SK-N-MC (cell line): ENCODE measurements around the gene PLA2G10.
"Not testable (repeated sequence)": the region's sequence is repeated elsewhere in the genome, so short reads cannot be mapped to it uniquely, and the experiment has no call there.

Experiments used
- DNase-seq: peaks from one replicate; pipeline ENCODE4 v3.0.0-alpha.2; 2011; ENCODE audit warnings: low read depth, low spot score
- H3K27ac ChIP-seq: fragments of 200-600 bp; sonication (generic); 2 replicates; pipeline ENCODE4 v1.5.1; 2016; ENCODE audit warnings: mixed run types
- H3K36me3 ChIP-seq: fragments of 200-600 bp; sonication (generic); 2 replicates; pipeline ENCODE4 v1.6.1; 2017; ENCODE audit warnings: antibody characterized with exemption, low read length, mixed read lengths; ENCODE audit not compliant: insufficient read depth
- H3K4me3 ChIP-seq: fragments of 200-600 bp; sonication (generic); 2 replicates; pipeline ENCODE4 v1.5.1; 2016
- H3K9ac ChIP-seq: fragments of 200-600 bp; sonication (generic); 2 replicates; pipeline ENCODE4 v1.8.0; 2017; ENCODE audit warnings: mixed run types, mixed read lengths; ENCODE audit not compliant: insufficient read length
- H3K9me3 ChIP-seq: fragments of 200-600 bp; sonication (generic); 2 replicates; pipeline ENCODE4 v1.6.1; 2017; ENCODE audit warnings: low read depth, mild to moderate bottlenecking, antibody characterized with exemption, low read length, moderate library complexity, mixed read lengths

Gene PLA2G10

DNA sequence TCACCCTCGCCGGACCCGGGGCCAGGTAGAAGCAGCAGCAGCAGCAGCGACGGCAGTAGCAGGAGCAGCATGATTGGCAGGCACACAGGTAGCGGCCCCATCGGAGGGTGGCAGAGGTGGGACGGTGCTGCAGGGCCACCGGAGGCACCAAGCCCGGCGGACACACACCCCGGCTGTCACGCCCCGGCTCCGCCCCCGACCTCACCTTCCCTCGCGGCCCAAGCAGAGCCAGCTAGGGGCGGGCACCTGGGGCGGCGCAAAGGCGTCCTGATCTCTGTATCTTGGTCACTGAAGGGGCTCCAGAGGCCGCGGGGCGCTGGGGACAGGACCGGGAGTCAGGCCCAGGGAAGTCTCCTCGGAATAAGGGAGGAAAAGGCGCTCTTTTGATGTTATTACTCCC, at the start of gene PLA2G10:
Gene PLA2G10, minus strand, starts transcription at position 180 of the 400 bp plus-strand sequence. Its CDS starts 79 bp downstream, at position 101.
- H3K9me3 ChIP-seq, H3K36me3 ChIP-seq, H3K4me3 ChIP-seq, DNase-seq, H3K27ac ChIP-seq, H3K9ac ChIP-seq: not testable (repeated sequence)

GRCh38 chr16:14742273-14743128, 48.4 kb upstream of the PLA2G10 start, which contains the start of gene NPIPA2:
Gene NPIPA2 (plus strand): TSS chr16:14742533. CDS start chr16:14748066, 5,533 bp downstream.
- H3K4me3 ChIP-seq, H3K27ac ChIP-seq, H3K36me3 ChIP-seq, H3K9me3 ChIP-seq, DNase-seq, H3K9ac ChIP-seq: not testable (repeated sequence)

DNA sequence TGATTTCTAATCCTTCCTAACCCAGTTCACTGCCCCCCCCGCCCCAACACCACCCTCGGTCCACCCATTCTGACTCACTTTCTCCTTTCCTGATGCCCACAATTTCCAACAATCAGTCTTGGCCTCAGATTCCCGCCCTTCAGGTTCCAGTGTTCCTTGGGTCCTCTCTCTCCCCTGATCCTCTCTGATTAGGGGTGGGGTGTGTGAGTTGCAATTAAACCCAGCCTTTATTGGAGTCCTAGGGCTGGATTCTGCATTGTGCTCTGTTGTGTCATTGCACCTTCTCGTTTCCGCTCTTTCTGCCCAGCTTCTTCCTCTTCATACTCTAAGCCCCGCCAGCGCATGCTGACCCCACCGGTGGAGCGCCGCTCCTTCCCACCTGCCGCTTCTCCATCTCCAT, 47.7 kb upstream of the PLA2G10 start:
- not testable (repeated sequence) for H3K9ac ChIP-seq, DNase-seq, H3K36me3 ChIP-seq, H3K9me3 ChIP-seq, H3K4me3 ChIP-seq, H3K27ac ChIP-seq

DNA sequence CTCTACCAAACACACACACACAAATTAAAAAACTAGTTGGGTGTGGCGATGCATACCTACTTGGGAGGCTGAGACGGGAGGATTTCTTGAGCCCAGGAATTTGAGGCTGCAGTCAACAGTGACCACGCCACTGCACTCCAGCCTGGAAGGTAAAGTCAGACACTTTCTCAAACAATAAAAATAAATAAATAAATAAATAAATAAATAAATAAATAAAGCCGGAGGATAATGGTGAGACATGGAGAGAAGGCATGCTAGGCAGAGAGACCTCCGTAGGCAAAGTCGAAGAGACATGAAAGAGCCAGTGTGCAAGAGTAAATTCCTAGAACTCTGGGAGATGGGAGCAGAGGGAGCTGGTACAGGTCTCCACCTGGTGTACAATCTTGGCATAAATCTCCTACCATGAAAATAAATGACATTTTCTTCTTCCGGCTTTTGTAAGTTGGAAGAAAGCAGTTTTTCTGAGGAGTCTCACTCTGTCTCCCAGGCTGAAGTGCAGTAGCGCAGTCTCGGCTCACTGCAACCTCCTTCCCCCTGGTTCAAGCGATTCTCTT, 46.8 kb upstream of the PLA2G10 start:
- H3K36me3 ChIP-seq, H3K27ac ChIP-seq, H3K4me3 ChIP-seq, H3K9ac ChIP-seq, H3K9me3 ChIP-seq, DNase-seq: not testable (repeated sequence)

DNA sequence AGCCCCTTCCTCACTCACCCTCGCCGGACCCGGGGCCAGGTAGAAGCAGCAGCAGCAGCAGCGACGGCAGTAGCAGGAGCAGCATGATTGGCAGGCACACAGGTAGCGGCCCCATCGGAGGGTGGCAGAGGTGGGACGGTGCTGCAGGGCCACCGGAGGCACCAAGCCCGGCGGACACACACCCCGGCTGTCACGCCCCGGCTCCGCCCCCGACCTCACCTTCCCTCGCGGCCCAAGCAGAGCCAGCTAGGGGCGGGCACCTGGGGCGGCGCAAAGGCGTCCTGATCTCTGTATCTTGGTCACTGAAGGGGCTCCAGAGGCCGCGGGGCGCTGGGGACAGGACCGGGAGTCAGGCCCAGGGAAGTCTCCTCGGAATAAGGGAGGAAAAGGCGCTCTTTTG, 39.1 kb upstream of the PLA2G10 start:
- H3K27ac ChIP-seq, H3K36me3 ChIP-seq, H3K9ac ChIP-seq, H3K4me3 ChIP-seq, DNase-seq, H3K9me3 ChIP-seq: not testable (repeated sequence)

DNA sequence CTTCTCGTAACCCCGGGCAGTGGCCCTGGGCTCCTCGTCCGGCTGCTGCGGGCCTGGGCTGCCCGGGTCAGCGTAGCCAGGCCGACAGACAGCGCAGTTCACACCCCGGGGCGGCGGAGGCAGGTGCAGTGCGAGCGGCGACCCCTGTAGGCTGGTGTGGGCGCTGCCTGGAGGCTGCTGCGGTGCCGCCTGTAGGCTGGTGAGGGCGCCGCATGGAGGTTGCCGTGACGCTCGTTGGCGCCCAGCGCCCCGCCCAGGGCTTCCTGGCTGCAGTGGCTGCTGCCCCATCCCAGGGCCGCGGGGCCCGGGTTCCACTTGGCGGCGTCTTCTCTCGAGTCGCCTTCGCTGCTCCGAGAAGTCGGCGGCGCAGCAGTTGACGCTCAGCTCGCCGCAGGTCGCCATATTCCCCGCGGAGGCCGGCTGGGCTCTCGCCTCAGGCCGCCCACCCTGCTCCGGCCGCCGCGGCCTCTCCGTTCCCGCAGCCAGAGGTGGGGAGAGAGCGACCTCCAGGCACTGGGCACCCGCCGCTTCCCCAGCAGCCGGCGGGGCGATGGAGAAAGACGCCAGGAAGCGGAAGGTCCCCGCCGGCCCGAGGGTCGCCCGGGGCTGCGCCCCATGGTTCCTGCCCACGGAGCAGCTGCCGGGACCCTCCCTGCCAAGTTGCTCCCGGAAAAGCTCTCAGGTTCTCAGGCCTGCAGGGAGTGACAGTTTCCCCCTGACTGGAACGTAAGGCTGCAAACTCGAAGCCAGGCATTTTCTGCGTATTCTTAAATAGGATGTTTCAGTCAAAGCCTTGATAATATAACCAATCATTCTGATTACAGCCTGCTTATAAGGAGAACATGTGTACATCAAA, 9.3 kb upstream of the PLA2G10 start, which contains the start of gene NPIPA3:
Gene NPIPA3, plus strand, starts transcription at position 256 of the 856 bp plus-strand sequence. CDS start 5,533 bp downstream, outside the sequence.
- H3K27ac ChIP-seq, DNase-seq, H3K9ac ChIP-seq, H3K36me3 ChIP-seq, H3K9me3 ChIP-seq, H3K4me3 ChIP-seq: not testable (repeated sequence)

GRCh38 chr16:14702672-14703071, 8.6 kb upstream of the PLA2G10 start:
- not testable (repeated sequence) for H3K9me3 ChIP-seq, H3K36me3 ChIP-seq, H3K27ac ChIP-seq, H3K4me3 ChIP-seq, DNase-seq, H3K9ac ChIP-seq

DNA sequence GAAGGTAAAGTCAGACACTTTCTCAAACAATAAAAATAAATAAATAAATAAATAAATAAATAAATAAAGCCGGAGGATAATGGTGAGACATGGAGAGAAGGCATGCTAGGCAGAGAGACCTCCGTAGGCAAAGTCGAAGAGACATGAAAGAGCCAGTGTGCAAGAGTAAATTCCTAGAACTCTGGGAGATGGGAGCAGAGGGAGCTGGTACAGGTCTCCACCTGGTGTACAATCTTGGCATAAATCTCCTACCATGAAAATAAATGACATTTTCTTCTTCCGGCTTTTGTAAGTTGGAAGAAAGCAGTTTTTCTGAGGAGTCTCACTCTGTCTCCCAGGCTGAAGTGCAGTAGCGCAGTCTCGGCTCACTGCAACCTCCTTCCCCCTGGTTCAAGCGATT, 7.8 kb upstream of the PLA2G10 start:
- not testable (repeated sequence) for DNase-seq, H3K9ac ChIP-seq, H3K36me3 ChIP-seq, H3K9me3 ChIP-seq, H3K27ac ChIP-seq, H3K4me3 ChIP-seq

DNA sequence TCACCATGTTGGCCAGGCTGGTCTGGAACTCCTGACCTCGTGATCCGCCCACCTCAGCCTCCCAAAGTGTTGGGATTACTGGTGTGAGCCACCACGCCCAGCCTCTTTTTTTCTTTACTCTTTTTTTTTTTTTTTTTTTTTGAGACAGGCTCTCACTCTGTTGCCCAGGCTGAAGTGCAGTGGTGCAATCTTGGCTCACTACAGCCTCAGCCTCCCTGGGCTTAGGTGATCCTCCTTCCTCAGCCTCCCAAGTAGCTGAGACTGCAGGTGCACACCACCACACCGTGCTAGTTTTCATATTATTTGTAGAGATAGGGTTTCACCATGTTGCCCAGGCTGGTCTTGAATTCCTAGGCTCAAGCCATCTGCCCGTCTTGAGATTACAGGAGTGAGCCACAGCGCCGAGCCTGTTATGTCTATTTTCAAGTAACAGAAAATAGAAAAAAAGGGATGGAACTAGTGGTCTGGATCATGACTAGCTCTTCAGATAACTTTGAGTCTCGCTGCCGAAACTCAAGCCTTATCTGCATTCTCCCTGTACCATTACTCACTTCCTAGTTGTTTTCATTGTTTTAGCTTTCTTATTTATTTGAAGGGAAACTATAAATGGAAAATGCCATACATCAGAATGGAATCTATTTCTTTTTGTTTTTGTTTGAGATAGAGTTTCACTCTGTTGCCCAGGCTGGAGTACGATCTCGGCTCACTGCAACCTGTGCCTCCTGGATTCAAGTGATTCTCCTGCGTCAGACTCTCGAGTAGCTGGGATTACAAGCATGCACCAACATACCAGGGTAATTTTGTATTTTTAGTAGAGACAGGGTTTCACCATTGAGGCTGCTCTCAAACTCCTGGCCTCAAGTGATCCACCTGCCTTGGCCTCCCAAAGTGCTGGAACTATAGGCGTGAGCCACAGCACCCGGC, 8.0 kb downstream of the PLA2G10 start:
- not testable (repeated sequence) for H3K9me3 ChIP-seq, DNase-seq, H3K4me3 ChIP-seq, H3K27ac ChIP-seq, H3K9ac ChIP-seq, H3K36me3 ChIP-seq
